ENCODE results near the gene TAC3.

DNA sequence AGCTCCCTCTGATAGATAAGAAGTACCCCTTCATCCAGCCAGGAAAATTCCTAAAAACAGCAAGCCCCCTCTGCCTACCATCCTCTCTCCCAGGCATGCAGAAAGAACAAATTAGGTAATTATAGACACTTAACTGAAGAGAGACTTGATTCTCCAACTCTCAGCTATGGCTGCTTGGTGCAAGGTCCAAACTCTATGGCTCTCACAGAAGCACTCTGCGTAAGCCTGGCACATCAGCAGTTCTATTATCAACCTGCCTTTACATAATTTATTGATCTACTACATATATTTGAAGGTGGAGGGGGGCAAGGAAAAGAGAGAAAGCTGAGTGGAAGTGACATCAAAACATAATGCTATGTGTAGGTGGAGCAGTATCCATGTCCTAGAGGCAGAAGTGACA is 34.7 kb upstream of the TAC3 start:
- TF ChIP-seq, protein P1, sequence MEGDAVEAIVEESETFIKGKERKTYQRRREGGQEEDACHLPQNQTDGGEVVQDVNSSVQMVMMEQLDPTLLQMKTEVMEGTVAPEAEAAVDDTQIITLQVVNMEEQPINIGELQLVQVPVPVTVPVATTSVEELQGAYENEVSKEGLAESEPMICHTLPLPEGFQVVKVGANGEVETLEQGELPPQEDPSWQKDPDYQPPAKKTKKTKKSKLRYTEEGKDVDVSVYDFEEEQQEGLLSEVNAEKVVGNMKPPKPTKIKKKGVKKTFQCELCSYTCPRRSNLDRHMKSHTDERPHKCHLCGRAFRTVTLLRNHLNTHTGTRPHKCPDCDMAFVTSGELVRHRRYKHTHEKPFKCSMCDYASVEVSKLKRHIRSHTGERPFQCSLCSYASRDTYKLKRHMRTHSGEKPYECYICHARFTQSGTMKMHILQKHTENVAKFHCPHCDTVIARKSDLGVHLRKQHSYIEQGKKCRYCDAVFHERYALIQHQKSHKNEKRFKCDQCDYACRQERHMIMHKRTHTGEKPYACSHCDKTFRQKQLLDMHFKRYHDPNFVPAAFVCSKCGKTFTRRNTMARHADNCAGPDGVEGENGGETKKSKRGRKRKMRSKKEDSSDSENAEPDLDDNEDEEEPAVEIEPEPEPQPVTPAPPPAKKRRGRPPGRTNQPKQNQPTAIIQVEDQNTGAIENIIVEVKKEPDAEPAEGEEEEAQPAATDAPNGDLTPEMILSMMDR (IDR thresholded peaks at IDR 0.05): no peak
- TF ChIP-seq POLR2A (IDR thresholded peaks at IDR 0.05) (no peak), POLR2AphosphoS5 (IDR thresholded peaks at IDR 0.05) (no peak)

Data from prostate gland (tissue), 2 donors.